AG09319 (cell line): ENCODE results near the gene TPRG1L.

Experiments used
- DNase-seq: peaks from one replicate; pipeline ENCODE4 v3.0.0-alpha.2; 2010; ENCODE audit warnings: low read depth; ENCODE audit errors: extremely low read depth
- TF ChIP-seq, protein P1 (sequence below): IDR thresholded peaks from 2 replicates; pipeline ENCODE4 v1.5.1; 2011; ENCODE audit warnings: low read depth, mild to moderate bottlenecking, inconsistent platforms, low read length, moderate library complexity

The TPRG1L gene

DNA sequence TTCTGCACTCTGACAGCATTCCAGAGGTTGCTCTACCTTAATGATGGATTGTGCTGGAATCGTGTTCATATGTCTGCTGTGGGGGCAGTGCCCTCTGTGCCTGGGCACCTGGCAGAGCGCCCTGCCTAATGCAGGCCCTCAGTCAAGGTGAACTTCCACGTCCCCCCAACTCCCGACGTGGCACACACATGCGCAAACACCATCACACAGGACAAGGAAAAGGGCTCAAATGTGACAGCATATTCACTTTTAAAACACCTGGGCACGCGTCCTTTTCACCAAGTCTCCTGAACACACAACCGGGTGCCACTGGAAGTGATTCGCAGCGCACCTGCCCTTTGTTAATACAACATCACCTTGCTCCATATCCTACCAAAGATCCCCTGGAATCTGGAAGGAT, 11.7 kb downstream of the TPRG1L start:
- DNase-seq = no peak
- TF ChIP-seq, protein P1, sequence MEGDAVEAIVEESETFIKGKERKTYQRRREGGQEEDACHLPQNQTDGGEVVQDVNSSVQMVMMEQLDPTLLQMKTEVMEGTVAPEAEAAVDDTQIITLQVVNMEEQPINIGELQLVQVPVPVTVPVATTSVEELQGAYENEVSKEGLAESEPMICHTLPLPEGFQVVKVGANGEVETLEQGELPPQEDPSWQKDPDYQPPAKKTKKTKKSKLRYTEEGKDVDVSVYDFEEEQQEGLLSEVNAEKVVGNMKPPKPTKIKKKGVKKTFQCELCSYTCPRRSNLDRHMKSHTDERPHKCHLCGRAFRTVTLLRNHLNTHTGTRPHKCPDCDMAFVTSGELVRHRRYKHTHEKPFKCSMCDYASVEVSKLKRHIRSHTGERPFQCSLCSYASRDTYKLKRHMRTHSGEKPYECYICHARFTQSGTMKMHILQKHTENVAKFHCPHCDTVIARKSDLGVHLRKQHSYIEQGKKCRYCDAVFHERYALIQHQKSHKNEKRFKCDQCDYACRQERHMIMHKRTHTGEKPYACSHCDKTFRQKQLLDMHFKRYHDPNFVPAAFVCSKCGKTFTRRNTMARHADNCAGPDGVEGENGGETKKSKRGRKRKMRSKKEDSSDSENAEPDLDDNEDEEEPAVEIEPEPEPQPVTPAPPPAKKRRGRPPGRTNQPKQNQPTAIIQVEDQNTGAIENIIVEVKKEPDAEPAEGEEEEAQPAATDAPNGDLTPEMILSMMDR = no peak

DNA sequence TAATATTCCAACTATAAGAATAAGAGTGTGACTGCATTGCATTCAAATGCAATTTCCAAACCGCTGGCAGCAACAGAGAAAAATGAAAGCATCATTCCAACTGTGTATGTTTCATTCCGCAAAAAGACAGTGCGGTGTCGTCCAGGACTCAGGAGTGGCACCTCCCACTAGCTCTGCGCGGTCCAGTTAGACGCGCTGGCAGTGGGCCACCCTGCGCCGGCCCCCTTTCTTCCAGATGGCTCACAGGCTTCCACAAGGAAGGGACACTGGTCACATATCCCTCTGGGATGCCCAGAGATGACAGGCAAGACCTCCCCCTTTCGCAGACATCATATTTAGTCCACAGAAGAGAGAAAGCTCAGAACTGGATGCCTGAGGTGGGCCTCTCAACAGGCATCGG, 13.2 kb downstream of the TPRG1L start:
- no peak for DNase-seq
- TF ChIP-seq, protein P1 = no peak

DNA sequence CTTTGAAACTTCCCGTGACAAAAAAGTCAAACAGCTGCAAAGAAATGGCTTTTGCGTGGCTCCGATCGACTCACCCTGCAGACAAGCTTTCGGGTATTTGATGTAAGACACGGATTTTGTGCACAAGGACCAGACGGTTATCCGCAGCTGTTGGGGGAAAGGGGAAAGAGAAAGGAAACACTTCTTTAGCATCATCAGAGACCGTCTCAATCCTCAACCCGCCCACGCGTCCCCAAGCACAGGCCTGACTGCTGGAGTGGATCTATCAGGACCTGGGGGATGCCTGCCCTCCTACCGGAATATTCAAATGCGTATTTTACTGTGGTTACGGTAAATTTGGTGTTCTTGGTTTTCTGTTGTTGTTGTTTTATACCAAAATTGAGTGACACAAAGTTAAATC, 13.9 kb downstream of the TPRG1L start:
- TF ChIP-seq, protein P1 = no peak
- DNase-seq = no peak

DNA sequence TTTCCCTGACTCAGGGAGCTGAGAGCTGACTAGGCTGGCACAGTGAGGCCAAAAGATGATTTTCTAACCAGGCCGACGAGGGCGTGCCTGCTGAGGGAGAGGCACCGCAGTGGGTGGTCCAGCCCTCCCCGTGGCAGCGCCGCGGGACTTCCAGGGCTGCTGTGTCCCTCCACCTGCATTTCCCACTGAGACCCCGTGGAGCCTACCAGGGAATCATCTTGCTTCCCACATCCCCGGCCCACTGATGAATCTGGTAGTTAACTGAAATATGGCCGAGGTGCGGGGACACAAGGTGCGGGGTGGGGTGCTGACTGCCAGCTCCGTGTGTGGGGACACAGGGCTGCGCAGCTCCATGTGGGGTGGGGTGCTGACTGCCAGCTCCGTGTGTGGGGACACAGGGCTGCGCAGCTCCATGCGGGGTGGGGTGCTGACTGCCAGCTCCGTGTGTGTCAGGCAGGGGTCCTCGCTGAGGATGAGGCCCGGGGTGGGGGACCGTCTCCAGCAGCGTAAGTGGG, 14.6 kb downstream of the TPRG1L start:
- TF ChIP-seq, protein P1 = no peak
- DNase-seq = no peak

DNA sequence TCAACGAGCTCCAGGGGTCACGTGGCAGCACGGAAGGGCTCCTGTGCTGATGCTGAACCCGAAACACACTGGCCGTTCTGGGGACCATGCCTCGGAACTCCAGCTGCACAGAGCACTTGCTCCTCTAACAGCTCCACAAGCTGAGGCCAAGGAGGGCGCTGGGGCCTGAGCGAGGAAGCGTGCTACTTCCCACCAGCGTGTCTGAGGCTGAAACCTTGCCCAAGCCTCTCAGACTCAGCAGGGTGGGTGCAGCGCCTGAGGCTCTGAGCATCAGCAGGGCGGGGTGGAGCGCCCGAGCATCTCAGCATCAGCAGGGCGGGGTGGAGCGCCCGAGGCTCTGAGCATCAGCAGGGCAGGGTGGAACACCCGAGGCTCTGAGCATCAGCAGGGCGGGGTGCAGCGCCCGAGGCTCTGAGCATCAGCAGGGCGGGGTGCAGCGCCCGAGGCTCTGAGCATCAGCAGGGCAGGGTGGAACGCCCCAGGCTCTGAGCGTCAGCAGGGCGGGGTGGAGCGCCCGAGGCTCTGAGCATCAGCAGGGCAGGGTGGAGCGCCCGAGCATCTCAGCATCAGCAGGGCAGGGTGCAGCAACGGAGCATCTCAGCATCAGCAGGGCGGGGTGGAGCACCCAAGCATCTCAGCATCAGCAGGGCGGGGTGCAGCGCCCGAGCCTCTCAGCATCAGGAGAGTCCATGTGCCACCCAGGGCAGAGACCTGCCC, 15.5 kb downstream of the TPRG1L start:
- no peak for DNase-seq
- TF ChIP-seq, protein P1 = no peak

DNA sequence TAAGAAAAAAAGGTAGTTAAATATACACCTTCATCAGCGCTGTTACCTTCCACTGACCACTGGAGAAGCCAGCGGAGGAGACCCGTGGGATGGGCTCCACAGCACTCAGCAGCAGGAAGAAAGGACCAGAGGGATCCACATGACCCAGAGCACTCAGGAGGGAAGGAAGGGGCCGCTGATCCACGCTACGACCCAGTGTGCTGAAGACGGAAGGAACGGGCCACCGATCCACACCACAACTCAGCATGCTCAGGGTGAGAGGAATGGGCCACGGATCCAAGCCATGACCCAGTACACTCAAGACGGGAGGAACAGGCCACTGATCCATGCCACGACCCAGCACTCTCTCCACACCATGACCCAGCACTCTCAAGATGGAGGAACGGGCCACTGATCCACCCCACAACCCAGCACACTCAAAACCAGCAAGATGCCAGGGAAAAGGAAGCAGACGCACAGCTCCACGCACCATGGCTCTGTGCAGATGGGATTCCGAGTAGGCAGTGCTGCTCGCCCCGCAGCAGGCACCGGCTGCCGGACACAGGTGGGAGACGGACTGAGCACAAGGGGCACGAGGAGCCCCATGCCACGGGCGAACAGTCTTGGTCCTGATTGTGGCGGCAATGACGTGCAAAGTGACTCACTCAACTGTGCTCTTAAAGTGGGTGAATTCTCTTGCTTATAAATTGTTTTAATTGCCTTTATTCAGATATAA, 16.4 kb downstream of the TPRG1L start:
- DNase-seq = no peak
- TF ChIP-seq, protein P1 = no peak

DNA sequence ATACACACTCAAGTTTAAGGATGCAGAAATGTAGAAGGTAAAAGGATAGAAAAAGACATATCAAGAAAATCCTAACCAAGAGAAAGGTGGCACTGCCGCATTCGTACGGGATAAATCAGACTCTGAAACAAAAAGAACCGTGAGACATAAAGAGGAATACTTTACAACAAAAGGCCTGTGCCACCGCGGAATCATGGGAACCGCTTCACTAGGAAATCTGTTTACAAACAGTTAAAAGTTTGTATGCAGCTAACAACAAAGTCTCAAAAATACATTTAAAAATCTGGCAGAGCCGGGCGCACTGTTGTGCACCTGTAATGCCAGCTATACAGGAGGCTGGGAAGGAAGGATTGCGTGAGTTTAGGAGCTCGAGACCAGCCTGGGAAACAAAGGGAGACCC, 17.0 kb downstream of the TPRG1L start:
- no peak for DNase-seq
- TF ChIP-seq, protein P1 = no peak
